ENCODE measurements around the gene PRIM2.
"Not testable (repeated sequence)": the region's sequence is repeated elsewhere in the genome, so short reads cannot be mapped to it uniquely, and the experiment has no call there.

Gene PRIM2

DNA sequence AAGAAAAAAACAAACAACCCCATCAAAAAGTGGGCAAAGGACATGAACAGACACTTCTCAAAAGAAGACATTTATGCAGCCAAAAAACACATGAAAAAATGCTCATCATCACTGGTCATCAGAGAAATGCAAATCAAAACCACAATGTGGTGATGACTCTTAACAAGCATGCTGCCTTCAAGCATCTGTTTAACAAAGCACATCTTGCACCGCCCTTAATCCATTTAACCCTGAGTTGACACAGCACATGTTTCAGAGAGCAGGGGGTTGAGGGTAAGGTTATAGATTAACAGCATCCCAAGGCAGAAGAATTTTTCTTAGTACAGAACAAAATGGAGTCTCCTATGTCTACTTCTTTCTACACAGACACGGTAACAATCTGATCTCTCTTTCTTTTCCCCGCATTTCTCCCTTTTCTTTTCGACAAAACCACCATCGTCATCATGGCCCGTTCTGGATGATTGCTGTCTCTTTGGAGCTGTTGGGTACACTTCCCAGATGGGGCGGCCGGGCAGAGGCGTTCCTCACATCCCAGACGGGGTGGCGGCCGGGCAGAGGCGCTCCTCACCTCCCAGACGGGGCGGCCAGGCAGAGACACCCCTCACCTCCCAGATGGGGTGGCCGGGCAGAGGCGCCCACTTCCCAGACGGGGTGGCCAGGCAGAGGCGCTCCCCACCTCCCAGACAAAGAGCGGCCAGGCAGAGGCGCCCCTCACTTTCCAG is 7.2 kb upstream of the PRIM2 start:
- not testable (repeated sequence) for DNase-seq (ENCODE audit: low spot score)

DNA sequence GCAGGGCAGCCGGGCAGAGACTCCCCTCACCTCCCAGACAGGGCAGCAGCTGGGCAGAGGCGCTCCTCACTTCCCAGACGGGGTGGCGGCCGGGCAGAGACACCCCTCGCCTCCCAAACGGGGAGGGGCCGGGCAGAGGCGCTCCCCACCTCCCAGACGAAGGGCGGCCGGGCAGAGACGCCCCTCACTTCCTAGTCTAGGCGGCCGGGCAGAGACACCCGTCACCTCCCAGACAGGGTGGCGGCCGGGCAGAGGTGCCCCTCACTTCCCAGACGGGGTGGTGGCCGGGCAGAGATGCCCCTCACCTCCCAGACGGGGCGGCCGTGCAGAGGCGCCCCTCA is 6.6 kb upstream of the PRIM2 start:
- DNase-seq (ENCODE audit: low spot score): no peak

DNA sequence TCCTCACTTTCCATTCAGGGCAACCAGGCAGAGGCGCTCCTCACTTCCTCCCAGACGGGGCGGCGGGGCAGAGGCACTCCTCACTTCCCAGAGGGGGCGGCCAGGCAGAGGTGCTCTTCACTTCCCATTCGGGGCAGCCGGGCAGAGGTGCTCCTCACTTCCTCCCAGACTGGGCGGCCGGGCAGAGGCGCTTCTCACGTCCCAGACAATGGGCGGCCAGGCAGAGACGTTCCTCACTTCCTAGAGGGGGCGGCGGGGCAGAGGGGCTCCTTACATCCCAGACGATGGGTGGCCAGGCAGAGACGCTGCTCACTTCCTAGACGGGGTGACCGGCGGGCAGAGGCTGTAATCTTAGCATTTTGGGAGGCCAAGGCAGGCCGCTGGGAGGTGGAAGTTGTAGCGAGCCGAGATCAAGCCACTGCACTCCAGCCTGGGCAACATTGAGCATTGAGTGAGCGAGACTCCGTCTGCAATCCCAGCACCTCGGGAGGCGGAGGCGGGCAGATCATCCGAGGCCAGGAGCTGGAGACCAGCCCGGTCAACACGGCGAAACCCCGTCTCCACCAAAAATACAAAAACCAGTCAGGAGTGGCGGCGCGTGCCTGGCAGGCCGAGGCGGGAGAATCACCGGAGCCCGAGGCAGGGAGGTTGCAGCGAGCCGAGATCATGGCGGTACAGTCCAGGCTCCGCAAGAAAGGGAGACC is 6.0 kb upstream of the PRIM2 start:
- not testable (repeated sequence) for DNase-seq (ENCODE audit: low spot score)

DNA sequence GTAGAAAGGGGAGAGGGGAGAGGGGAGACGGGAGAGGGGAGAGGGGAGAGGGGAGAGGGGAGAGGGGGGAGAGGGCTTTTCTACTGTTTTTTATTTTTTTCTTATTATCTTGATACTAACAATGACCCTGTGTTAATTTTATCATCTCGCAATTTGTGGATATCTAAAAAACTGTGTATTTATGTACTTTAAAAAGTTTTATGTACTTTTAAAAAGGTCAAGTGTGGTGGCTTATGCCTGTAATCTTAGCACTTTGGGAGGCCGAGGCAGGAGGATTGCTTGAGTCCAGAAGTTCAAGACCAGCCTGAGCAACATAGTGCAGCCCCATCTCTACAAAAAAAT is 5.5 kb upstream of the PRIM2 start:
- no peak for DNase-seq (ENCODE audit: low spot score)

DNA sequence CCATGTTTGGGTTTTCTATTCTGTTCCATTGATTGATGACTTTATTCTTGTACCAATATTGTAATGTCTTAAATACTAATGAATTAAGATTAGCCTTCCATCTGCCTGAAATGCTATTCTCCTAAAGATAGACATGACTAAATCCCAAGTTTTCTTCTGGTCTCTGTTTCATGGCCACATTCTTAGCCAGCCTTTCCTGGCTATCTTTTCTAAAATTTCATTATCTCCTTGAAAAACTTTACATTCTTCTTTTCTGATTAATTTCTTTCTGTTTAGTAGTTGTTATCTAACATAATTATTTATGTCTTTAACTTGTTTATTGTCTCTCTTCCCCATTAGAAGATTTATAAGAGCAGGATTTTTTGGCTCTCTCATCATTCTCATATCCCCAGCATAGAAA is 4.4 kb upstream of the PRIM2 start:
- DNase-seq (ENCODE audit: low spot score): no peak

DNA sequence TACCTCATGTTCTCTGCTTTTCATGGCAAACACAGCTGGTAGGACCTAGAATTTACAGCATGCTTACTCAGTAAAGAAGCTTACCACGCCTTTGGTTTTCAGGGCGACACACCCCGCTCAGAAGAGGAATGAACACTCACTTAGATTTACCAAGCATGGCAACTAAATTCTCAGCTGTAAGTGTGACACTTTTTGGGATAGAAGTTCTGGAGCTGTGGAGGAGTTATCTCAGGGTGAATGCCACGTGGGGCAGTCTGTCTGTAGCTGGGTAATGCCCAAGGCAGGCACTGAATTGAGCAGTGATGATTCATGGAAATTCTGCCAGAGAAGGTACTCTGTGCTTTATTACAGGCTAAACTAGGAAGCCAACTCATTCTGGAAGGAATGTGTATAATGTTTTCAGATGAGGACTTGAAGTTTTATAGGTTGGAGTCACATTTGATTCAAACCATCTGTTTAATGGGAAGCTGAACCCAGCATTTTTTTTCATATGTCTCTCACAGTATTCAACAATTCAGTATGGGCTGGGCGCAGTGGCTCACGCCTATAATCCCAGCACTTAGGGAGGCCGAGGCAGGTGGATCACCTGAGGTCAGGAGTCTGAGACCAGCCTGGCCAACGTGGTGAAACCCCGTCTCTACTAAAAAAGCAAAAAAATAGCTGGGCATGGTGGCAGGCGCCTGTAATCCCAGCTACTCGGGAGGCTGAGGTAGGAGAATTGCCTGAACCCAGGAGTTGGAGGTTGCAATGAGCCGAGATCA is 3.5 kb upstream of the PRIM2 start:
- peak; percentile 84 for DNase-seq (ENCODE audit: low spot score)

DNA sequence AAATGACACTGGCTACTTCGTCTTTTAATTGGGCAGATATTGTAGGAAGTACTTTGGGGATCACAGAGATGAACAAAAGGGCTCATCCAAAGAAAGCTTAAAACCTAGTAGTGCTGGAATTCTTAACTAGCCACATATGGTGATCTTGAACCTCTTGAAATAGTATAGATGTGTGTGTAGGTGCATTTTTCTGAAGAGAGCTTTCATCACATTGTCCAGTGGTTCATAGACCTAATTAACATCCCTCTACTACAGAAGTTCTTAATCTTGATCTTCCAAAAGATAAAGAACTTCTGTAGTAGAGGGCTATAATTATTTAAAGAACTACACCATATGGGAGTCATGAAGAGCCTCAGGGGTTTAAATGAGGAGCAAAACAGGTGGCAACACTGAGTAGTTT is 2.3 kb upstream of the PRIM2 start:
- DNase-seq (ENCODE audit: low spot score): no peak

DNA sequence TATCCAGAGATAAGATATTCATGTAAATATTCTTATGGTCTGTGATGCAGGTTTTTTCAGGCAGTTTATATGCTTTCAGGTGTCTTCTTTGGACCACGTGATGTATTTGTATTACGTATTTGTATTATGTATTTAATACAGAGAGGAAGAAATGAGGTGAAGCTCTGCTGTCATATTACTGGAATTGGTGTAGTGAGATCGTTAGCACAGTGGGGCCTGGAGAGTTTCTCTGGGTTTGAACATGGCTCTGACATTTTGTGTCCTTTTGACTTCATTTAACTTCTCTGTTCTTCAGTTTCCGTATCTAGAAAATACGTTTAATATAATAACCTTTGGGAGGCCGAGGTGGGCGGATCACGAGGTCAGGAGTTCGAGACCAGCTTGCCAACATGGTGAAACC is 1.6 kb upstream of the PRIM2 start:
- DNase-seq (ENCODE audit: low spot score): no peak

DNA sequence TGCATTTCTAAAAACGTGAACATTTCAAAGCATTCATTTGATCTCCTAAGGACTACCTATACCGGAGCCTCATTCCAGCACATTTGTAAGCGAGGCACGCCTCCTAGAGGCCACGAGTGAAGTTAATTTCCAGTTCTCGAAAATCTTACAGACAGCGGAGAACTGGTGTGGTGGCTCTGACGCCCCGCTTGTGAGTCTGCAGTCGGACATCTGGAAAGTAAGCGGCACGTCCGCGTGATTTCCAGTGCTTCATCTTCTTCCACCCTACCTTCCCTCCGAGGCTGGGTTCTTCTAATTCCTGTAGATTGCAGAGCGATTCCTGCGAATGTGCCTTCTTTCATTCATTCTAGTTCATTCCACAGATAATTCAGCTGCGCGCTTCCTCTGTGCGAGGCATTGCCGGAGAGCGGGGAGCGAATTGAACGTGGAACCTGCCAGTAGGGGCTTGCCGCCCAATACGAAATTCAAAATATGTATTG is 810 bp upstream of the PRIM2 start:
- peak; percentile 79 for DNase-seq (ENCODE audit: low spot score)

DNA sequence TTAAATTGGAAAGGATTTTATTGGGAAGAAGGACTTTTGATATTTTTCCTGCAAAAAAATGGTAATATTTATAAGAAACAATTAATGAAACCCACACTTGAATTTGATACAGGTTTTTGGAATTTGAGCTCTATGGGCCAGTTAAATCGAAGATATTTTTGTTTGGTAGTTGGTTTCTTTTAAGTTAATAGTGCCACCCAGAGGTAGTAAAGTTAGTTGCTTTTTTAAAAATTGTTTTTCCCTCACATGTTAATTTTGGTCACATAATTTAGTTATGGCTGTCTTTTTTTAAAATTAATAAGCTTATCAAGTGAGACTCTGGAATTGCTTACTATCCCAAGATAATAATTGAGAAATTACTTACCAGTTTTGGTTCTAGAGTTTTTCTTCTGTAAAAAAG is 7.1 kb downstream of the PRIM2 start:
- DNase-seq (ENCODE audit: low spot score): peak; percentile 49

DNA sequence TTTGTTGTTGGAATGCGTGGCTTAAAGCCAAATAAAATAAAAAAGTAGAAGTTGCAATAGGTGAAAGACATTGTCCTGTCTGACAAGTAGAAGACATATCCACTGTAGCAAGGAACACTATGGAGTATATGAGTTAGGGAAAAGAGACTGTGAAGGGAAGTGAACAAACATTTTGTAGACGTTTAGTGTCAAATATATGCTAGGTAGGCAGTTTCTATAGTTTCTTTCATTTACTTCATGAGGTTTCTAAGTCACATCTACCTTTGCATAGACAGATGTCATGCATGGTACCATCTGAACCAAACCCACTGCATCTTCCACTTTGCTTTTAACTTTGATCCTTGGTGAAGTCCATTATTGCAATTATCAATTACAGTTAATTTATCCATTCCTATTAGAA is 9.9 kb downstream of the PRIM2 start:
- no peak for DNase-seq (ENCODE audit: low spot score)

DNA sequence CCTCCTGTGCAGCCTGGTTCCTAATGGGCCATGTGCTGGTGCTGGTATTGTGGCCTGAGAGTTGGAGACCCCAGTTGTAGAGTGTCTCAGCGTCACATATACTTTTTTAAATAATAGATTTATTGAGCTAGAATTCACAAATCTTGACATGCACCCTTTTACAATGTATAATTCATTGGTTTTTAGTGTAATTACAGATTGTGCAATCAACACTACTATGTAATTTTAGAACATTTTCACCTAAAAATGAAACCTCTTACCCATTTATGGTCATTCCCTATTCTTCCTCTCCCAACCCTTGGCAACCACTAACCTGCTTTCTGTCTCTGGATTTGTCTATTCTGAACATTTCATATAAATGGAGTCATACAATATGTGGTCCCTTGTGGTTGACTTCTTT is 10.6 kb downstream of the PRIM2 start:
- DNase-seq (ENCODE audit: low spot score): no peak

DNA sequence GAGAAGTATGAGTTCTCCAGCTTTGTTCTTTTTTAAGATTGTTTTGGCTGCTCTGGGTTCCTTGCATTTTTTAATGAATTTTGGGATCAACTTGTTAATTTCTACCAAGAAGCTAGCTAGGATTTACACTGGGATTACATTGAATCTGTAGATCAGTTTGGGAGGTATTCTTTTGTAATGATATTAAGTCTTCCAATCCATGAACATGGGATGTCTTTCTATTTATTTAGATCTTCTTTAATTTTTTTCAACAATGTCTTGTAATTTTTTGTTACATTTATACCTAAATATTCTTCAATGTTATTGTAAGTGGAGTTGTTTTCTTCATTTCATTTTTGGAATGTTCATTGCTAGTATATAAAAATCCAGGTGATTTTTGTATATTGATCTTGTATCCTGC is 12.5 kb downstream of the PRIM2 start:
- DNase-seq (ENCODE audit: low spot score): no peak

DNA sequence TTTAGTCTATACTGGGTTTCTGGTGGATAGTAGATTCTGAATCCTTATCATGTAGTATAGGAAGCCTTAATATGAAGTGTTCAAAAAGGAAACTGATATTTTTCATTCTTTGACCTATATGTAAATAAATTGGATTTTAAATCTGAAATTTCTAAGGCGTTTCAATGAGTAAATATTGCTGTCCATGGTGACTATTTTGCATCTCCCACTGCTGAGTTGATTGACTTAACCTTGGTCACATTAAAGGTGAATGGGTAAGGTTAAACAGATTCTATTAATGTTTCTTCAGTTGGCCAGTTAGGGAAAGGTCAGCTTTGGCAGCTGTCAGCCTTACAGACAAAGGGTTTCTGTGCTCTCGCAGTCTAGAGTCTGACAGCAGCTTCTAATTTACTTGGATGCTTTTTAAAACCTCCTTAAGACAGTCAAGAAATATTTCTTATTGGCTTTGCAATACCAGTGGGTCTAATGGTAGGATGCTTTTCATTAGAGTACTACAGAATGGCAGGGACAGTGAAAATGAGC is 24.8 kb downstream of the PRIM2 start:
- DNase-seq (ENCODE audit: low spot score): no peak

DNA sequence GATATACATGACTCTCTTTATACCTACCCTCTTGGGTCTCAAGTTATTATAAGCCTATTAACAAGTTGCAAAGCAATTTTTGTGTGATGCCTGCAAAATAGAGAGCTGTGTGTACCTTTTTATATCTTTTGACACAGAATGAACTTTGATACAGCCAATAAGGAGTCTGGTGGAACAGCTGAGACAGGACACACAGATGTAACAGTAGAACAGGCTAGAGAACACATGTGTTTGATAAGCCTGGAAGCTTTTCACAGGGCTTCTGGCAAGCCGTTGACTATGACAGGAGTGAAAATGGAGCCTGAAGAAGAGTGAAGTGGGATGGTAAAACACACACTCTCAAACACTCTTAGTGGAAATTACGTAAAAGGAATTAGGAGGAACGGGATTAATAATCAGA is 25.9 kb downstream of the PRIM2 start:
- DNase-seq (ENCODE audit: low spot score): not testable (repeated sequence)

DNA sequence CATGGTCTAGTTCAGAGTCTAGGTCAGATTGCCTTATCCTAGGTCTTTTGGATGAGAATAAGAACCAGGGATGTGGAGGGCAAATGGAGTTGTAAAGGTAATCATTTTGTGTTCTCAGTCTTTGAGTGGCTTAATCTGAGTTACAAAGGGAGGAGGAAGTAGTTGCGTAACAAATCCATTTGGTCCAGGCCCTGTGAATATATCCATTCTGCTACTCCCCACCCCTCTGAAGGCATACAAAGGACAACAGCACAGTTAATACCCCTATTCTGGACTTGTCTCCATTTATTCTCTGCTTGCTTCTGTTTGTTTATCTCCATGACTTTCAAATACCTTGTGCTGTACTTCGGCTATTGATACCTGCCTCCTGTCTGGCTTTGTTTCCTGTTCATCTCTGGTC is 29.3 kb downstream of the PRIM2 start:
- DNase-seq (ENCODE audit: low spot score): not testable (repeated sequence)

DNA sequence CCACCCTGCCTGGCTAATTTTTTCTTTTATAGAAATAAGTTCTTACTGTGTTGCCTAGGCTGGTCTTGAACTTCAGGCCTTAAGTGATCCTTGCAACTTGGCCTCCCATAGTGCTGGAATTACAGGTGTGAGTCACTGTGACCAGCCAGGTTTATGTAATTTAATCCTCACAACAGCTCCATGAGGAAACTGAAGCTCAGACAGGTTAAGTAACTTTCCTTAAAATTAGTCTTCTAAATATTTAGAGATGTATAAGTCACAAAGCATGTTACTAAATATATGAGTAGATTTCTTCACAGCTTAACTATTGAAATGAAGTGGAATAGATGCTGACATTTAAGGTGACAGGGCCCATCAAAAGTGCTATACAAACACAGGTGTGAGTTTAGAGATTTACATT is 30.2 kb downstream of the PRIM2 start:
- not testable (repeated sequence) for DNase-seq (ENCODE audit: low spot score)

DNA sequence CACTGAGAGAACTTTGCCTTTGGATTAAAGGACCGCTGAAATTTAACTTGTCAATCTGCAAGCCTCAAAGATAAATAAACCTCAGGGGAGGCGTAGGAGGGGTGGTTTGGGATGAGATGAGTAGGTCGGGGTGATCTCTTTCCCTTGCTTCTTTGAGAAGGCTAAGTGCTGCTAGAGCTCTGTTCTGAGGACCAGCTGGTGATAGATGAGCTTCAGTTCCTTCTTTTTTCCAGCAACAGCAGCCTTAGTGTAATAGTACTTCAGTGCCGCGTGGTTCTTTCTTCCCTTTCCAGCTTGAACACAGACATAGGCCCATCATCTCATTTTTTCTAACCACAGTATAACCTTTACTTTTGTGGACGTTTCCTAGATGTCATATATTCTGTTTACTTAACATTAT is 33.0 kb downstream of the PRIM2 start:
- DNase-seq (ENCODE audit: low spot score): not testable (repeated sequence)

DNA sequence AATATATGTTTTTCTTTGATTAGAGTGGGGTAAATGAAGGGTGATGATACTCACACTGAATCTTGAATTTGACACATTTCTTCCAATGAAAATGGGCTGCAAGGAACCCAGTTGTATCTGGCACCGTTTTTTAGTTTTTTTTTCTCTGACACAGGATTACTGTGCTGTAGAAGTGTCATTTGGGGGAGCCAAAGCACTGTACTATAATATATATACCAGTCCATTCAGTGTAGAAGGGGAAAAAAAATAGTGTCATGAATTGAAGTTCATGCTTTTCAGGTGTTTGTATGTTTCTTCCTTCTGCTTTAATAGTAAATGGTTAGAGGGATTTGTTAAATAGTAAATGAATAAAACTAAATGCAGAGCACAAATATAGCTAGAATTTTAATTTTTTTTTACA is 35.2 kb downstream of the PRIM2 start:
- not testable (repeated sequence) for DNase-seq (ENCODE audit: low spot score)

DNA sequence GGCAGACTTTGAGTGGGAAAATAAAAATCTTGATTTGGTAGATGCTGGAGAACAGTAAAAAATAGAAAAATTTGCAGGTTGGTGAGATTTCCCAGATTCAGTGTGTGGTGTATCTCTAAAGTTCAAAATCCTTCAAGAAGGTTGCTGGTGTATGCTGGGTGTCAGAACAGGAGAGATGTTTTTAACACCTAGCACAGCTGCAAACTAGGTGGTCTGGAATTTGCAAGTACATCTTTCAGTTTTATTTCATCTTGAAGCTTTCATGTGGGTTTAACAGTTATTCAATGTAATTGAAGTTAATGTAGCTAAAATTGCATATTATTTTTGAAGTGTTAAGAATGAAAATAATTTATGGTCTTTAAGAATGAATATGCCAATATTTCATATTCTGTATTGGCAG is 40.9 kb downstream of the PRIM2 start:
- not testable (repeated sequence) for DNase-seq (ENCODE audit: low spot score)

DNA sequence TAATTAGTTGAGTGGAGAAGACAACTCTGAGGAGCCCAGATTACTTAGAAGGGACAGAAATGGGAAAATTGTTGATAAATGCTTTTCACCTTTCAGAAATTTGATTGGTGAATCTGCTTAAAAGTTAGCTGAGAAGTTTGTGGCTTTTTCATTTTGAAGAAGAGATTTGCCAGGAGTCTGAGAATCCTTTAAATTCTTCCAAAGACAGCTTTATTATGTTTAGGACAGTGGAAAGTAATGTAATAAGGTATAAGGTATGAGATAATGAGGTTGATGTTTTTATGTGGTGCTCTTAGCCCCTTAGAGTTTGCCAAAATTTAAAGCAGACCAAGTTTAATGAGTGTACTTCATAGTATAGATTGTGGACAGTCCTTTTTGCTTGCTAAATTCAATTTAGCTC is 42.3 kb downstream of the PRIM2 start:
- DNase-seq (ENCODE audit: low spot score): not testable (repeated sequence)

DNA sequence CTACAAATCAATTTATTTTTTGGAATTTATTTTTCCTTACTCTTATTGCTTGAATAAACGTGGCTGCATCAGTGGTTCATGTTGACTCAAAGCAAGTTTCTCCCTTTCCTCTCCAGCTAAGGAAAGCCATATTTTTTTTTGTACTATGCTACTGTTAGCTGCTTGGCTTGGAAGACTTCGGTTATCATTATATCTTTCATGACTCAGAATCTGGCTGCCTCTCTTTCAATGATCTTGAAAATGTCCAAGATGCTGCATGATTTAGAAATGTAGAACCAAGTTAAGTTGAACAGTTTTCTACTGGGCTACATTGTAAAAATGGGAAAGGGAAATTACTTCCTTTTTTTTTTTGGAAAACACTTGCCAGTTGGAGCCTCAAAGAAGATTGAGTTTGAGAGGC is 44.9 kb downstream of the PRIM2 start:
- peak; percentile 4 for DNase-seq (ENCODE audit: low spot score)

DNA sequence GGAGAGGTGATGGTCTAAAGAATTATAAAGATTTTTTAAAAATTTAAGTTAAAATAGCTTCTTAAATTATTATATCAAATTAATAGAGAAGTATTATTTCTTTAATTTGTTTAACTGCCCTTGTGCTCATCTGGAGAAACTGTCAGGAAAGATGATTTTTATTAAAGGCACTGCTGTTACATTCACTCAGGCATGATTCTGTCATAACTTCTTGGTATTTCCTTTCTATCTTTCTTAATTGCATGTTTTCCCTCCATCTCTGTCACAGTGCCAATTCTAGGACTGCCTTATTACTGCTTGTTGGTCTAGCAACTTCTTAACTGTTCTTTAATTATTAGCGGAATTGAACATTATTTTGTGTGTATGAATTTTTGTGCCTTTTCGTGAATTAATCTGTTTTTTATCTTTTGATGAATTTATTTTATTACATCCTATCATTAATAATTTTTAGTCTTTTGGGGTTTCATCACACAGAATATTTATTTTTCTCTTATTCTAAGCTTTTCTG is 47.7 kb downstream of the PRIM2 start:
- DNase-seq (ENCODE audit: low spot score): not testable (repeated sequence)

Measured in GM03348 (cell line).